SK-N-SH treated with all-trans-retinoic acid at 6 μM for 48 hours (cell line): ENCODE measurements around the gene WNT3.
"Not testable (repeated sequence)": the region's sequence is repeated elsewhere in the genome, so short reads cannot be mapped to it uniquely, and the experiment has no call there.

Experiments used
- ATAC-seq: fragments of 200-7000 bp; cut with Tn5 transposase; 3 replicates; pipeline ENCODE4 v1.9.1; 2020; ENCODE audit warnings: mild to moderate bottlenecking, moderate library complexity
- ARNTL ChIP-seq: fragments of 450-650 bp; formaldehyde crosslinking; IDR thresholded peaks from 2 replicates; pipeline ENCODE4 v1.5.0; 2020; ENCODE audit warnings: low read depth, mild to moderate bottlenecking, moderate library complexity, borderline replicate concordance
- BACH2 ChIP-seq: fragments of 250-450 bp; sonication (Bioruptor Pico); IDR thresholded peaks from 2 replicates; pipeline ENCODE4 v1.9.0; 2021; ENCODE audit warnings: mild to moderate bottlenecking, borderline replicate concordance
- CSDC2 ChIP-seq: fragments of 250-450 bp; sonication (Bioruptor Pico); IDR thresholded peaks from 2 replicates; pipeline ENCODE4 v1.5.0; 2020; ENCODE audit warnings: mild to moderate bottlenecking, moderate library complexity
- GLIS3 ChIP-seq: fragments of 250-450 bp; sonication (Bioruptor Pico); IDR thresholded peaks from 2 replicates; pipeline ENCODE4 v1.5.0; 2020; ENCODE audit warnings: mild to moderate bottlenecking, moderate library complexity
- ISL1 ChIP-seq: fragments of 250-450 bp; sonication (Bioruptor Pico); IDR thresholded peaks from 2 replicates; pipeline ENCODE4 v2.1.2; 2022; ENCODE audit warnings: mild to moderate bottlenecking, moderate library complexity
- OSR1 ChIP-seq: fragments of 250-450 bp; sonication (Bioruptor Pico); IDR thresholded peaks from 2 replicates; pipeline ENCODE4 v1.8.0; 2022; ENCODE audit warnings: moderate library complexity, mild to moderate bottlenecking, inconsistent platforms
- PATZ1 ChIP-seq: fragments of 250-450 bp; sonication (Bioruptor Pico); IDR thresholded peaks from 2 replicates; pipeline ENCODE4 v1.8.0; 2020; ENCODE audit warnings: mild to moderate bottlenecking, moderate library complexity, borderline replicate concordance
- POU6F1 ChIP-seq: fragments of 250-450 bp; sonication (Bioruptor Pico); IDR thresholded peaks from 2 replicates; pipeline ENCODE4 v1.8.0; 2021; ENCODE audit warnings: low read depth, mild to moderate bottlenecking, moderate library complexity, borderline replicate concordance
- PPARA ChIP-seq: fragments of 250-450 bp; sonication (Bioruptor Pico); IDR thresholded peaks from 2 replicates; pipeline ENCODE4 v1.5.0; 2020; ENCODE audit warnings: mild to moderate bottlenecking, borderline replicate concordance
- RARB ChIP-seq: fragments of 250-450 bp; sonication (Bioruptor Pico); IDR thresholded peaks from 2 replicates; pipeline ENCODE4 v1.8.0; 2021; ENCODE audit warnings: mild to moderate bottlenecking, moderate library complexity
- SNAI2 ChIP-seq: fragments of 250-450 bp; sonication (Bioruptor Pico); IDR thresholded peaks from 2 replicates; pipeline ENCODE4 v1.5.0; 2020; ENCODE audit warnings: mild to moderate bottlenecking, moderate library complexity
- TCF4 ChIP-seq: fragments of 250-450 bp; sonication (Bioruptor Pico); IDR thresholded peaks from 2 replicates; pipeline ENCODE4 v1.8.0; 2021; ENCODE audit warnings: mild to moderate bottlenecking, moderate library complexity, borderline replicate concordance
- TOX ChIP-seq: fragments of 250-450 bp; sonication (Bioruptor Pico); IDR thresholded peaks from 2 replicates; pipeline ENCODE4 v1.8.0; 2021; ENCODE audit warnings: mild to moderate bottlenecking, moderate library complexity, borderline replicate concordance
- TSHZ2 ChIP-seq: fragments of 250-450 bp; sonication (Bioruptor Pico); IDR thresholded peaks from 2 replicates; pipeline ENCODE4 v1.5.0; 2020; ENCODE audit warnings: mild to moderate bottlenecking, moderate library complexity
- ZC3H10 ChIP-seq: fragments of 250-450 bp; sonication (Bioruptor Pico); IDR thresholded peaks from 2 replicates; pipeline ENCODE4 v1.5.1; 2021; ENCODE audit warnings: mild to moderate bottlenecking, moderate library complexity
- ZFP30 ChIP-seq: fragments of 450-650 bp; formaldehyde crosslinking; IDR thresholded peaks from 2 replicates; pipeline ENCODE4 v1.5.0; 2022; ENCODE audit warnings: mild to moderate bottlenecking, moderate library complexity
- ZNF565 ChIP-seq: fragments of 450-650 bp; formaldehyde crosslinking; conservative IDR thresholded peaks from 2 replicates; pipeline ENCODE4 v1.5.0; 2020; ENCODE audit warnings: low read depth, mild to moderate bottlenecking, moderate library complexity
- ZNF8 ChIP-seq: fragments of 450-650 bp; formaldehyde crosslinking; IDR thresholded peaks from 2 replicates; pipeline ENCODE4 v1.5.0; 2020; ENCODE audit warnings: mild to moderate bottlenecking, moderate library complexity
- TF ChIP-seq, protein P1 (sequence below): fragments of 250-450 bp; sonication (Bioruptor Pico); IDR thresholded peaks from 2 replicates; pipeline ENCODE4 v1.5.1; 2021; ENCODE audit warnings: mild to moderate bottlenecking, moderate library complexity

Gene WNT3

DNA sequence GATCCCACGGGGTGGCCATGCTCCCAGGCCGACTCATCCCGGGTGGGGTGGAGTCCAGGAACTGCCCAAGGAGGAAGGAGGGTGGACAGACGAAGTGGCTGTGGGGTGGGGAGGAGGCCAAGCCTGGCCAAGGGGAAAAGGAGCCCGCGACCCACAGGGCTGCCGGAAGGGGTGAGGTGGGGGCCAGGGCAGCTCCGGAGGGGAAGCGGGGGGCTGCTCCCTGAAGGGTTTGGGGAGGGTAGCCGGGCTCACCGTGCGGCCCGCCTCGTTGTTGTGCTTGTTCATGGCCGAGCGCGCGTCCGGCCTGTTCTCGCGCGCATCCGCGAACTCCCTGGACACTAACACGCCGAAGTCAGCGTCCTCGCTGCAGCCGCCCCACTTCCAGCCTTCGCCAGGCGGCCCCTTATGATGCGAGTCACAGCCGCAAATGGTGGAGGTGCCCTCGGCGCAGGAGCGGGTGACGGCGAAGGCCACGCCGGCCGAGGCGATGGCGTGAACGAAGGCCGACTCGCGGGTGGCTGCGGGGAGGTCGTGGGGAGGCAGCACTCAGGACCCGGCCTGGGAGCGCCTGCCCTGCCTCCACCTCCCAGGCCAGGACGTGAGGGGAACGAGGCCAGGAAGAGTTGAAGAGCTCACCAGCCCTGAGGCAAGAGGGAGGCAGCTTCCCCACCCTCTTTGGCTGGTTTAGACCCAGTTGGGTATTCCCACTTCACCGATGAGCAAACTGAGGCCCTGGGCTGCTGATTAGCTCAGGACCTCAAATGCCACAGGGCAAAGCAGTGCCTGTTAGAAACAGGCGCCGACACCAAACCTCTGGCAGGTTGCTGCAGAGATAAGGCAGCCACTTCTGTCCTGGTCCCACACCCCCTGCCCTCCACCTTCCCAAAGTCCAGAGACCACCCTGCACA lies 48.7 kb downstream of the WNT3 start:
- ATAC-seq: no peak
- TF ChIP-seq PATZ1 (no peak), POU6F1 (no peak), CSDC2 (CRISPR knock-in tag) (no peak)

DNA sequence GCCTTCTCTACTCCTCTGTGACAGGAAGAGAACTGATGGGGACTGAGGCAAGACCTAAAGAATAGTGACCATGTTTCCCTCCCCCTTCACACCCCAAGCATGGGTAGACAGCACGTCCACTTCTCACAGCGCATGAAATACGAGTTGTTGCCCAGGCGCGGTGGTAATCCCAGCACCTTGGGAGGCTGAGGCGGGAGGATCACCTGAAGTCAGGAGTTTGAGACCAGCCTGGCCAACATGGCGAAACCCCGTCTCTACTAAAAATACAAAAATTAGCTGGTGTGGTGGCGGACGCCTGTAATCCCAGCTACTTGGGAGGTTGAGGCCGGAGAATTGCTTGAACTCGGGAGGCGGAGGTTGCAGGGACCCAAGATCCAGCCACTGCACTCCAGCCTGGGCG lies 49.6 kb downstream of the WNT3 start:
- not testable (repeated sequence) for ATAC-seq

DNA sequence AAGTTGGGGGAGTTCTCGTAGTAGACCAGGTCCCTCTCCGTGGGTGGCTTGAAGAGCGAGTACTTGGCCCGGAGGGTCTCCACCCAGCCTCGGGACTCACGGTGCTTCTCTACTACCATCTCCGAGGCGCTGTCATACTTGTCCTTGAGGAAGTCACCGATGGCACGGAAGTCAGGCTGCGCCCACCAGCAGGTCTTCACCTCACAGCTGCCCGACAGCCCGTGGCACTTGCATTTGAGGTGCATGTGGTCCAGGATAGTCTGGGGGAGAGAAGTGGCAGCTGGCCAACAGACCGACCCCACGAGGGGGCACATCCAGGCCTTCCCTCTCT lies 50.0 kb downstream of the WNT3 start:
- ATAC-seq: no peak
- TF ChIP-seq ISL1 (CRISPR knock-in tag) (no peak), ZNF565 (no peak), CSDC2 (CRISPR knock-in tag) (no peak), TCF4 (no peak), TSHZ2 (CRISPR knock-in tag) (no peak), ZC3H10 (CRISPR knock-in tag) (no peak), GLIS3 (CRISPR knock-in tag) (no peak), PATZ1 (no peak), RARB (CRISPR knock-in tag) (no peak), PPARA (CRISPR knock-in tag) (no peak), ARNTL (CRISPR knock-in tag) (no peak), BACH2 (CRISPR knock-in tag) (no peak), OSR1 (CRISPR knock-in tag) (no peak)
- TF ChIP-seq, protein P1, sequence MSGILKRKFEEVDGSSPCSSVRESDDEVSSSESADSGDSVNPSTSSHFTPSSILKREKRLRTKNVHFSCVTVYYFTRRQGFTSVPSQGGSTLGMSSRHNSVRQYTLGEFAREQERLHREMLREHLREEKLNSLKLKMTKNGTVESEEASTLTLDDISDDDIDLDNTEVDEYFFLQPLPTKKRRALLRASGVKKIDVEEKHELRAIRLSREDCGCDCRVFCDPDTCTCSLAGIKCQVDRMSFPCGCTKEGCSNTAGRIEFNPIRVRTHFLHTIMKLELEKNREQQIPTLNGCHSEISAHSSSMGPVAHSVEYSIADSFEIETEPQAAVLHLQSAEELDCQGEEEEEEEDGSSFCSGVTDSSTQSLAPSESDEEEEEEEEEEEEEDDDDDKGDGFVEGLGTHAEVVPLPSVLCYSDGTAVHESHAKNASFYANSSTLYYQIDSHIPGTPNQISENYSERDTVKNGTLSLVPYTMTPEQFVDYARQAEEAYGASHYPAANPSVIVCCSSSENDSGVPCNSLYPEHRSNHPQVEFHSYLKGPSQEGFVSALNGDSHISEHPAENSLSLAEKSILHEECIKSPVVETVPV (CRISPR knock-in tag): no peak

- no peak for ATAC-seq
- no peak for TF ChIP-seq TSHZ2 (CRISPR knock-in tag)
- no peak for TF ChIP-seq BACH2 (CRISPR knock-in tag)
- TF ChIP-seq TOX (CRISPR knock-in tag): no peak
- no peak for TF ChIP-seq OSR1 (CRISPR knock-in tag)
- TF ChIP-seq ZFP30: no peak
- no peak for TF ChIP-seq ZNF8 (CRISPR knock-in tag)
- TF ChIP-seq POU6F1: no peak
- no peak for TF ChIP-seq ARNTL (CRISPR knock-in tag)
- no peak for TF ChIP-seq SNAI2 (CRISPR knock-in tag)
Measured at GRCh38 chr17:46766493-46767491, 51.7 kb downstream of the WNT3 start.
